ENCODE measurements around the gene CHSY1. TPM values are rescaled to one million over a fixed set of nuclear protein-coding genes. Genes with fewer than 3 reads are reported as not detected.

Gene CHSY1
- total and polyA plus RNA-seq, 2 of the 4 experiments (the other 2 are of a cell fraction): 40.9 to 53.2 TPM

- H3K27me3 ChIP-seq (ENCODE audit: control insufficient read depth, insufficient read depth, low read length): no peaks in the 10 kb centered on the region
- H3K9me1 ChIP-seq (ENCODE audit: insufficient read depth, low read length): no peaks in the 10 kb centered on the region; the same call in 1 of the 2 replicates
- H3K4ac ChIP-seq (ENCODE audit: low read depth, low read length): no peak overlapping the region
- H3K27ac ChIP-seq (ENCODE audit: insufficient read depth, low read length): no peak overlapping the region
- WGBS, 2 experiments (ENCODE audit: extremely low coverage in 2 of 2, insufficient read length in 1 of 2): no CpG with 5 or more reads among the region's 2 CpGs
- no peak overlapping the region for H3K9ac ChIP-seq (ENCODE audit: low read depth, low read length)
- no peak overlapping the region for H3K4me3 ChIP-seq (ENCODE audit: insufficient read depth, low read depth, low read length)
- 0 out of 2 replicates have a peak overlapping the region, but pooled peaks have one; percentile 19 for H4K91ac ChIP-seq (ENCODE audit: insufficient read depth, low read depth, low read length)
- no peak overlapping the region for H2AFZ ChIP-seq (replicated peaks; ENCODE audit: low read length, poor library complexity)
- no peak for TF ChIP-seq USF2 (IDR thresholded peaks at IDR 0.05; ENCODE audit: low read depth, low read length)
- H3K36me3 ChIP-seq (ENCODE audit: control insufficient read depth, insufficient read depth, low read length): no peaks in the 10 kb centered on the region
- no peaks in the 10 kb centered on the region; a peak in 1 of 4 replicates for H3K79me1 ChIP-seq (ENCODE audit: low read depth in 1 of 2, low read length in 2 of 2)
- no peak overlapping the region for H2BK5ac ChIP-seq (ENCODE audit: low read depth, low read length, poor library complexity, severe bottlenecking)
- ATAC-seq (ENCODE audit: low read depth) (no peak), DNase-seq (no peak)
- dilution Hi-C loops (cut with HindIII; ENCODE audit: low sequenced_read_pairs, unreplicated experiment): no loop called here
- H2AK9ac ChIP-seq (replicated peaks; ENCODE audit: low read depth, low read length, poor library complexity): no peak overlapping the region
- peak overlapping the region; percentile 54; the same call in 1 of the 2 replicates for H2BK120ac ChIP-seq (ENCODE audit: low read depth, low read length)
- H3K23ac ChIP-seq (ENCODE audit: low read depth, low read length): no peak overlapping the region
- BruUV-seq (replicated peaks): no TSS peak
- no peak overlapping the region for H2BK20ac ChIP-seq (ENCODE audit: low read depth, low read length)
- no peak overlapping the region for H3K18ac ChIP-seq (ENCODE audit: low read depth, low read length)
- H2AK5ac ChIP-seq (ENCODE audit: low read depth, low read length): peak overlapping the region; percentile 21
- H4K8ac ChIP-seq (ENCODE audit: low read depth in 2 of 2, low read length in 2 of 2): 0 out of 4 replicates have a peak overlapping the region, but pooled peaks of 1 of the 2 experiments have one; percentile 20
- peak overlapping the region; percentile 13; the same call in 1 of the 3 replicates for H2BK15ac ChIP-seq (ENCODE audit: low read depth, low read length)
- H3K4me1 ChIP-seq (ENCODE audit: control insufficient read depth, insufficient read depth, low read length): peaks cover 12% of the 10 kb centered on the region
- POLR2A ChIA-PET (ENCODE audit: unreplicated experiment): no interaction called here
- in situ Hi-C loops (cut with MboI; ENCODE audit: low sequenced_read_pairs): no loop called here
- CTCF ChIA-PET: no interaction called here
- no peaks in the 10 kb centered on the region for H3K9me3 ChIP-seq (ENCODE audit: control insufficient read depth, insufficient read depth, low read length)
- H4K20me1 ChIP-seq (ENCODE audit: insufficient read depth, low read length): no peaks in the 10 kb centered on the region
- H4K5ac ChIP-seq (ENCODE audit: low read depth, low read length): no peak overlapping the region
- H3K4me2 ChIP-seq (ENCODE audit: low read depth, low read length): no peak overlapping the region
- H3K14ac ChIP-seq (replicated peaks; ENCODE audit: low read depth, low read length): no peak overlapping the region
- intact Hi-C loops (cut with micrococcal nuclease): no loop called here
- H3K56ac ChIP-seq (ENCODE audit: extremely low read depth, insufficient read depth, low read length): no peak overlapping the region
Observed at GRCh38 chr15:101140697-101141065, 111.2 kb downstream of the CHSY1 start.
